Measurements from ENCODE around the gene ADGRD2. TPM values are rescaled to one million over a fixed set of nuclear protein-coding genes. Genes with fewer than 3 reads are reported as not detected.

Gene ADGRD2
- total and polyA plus RNA-seq, 2 of the 13 experiments (the other 11 are each of a cell fraction or from before 2014, with no cell fraction given) = not detected

- no peaks in the 10 kb centered on the region for H4K20me1 ChIP-seq (ENCODE audit: insufficient read depth, low read length)
- DNase-seq (ENCODE audit: low spot score) (no peak), FAIRE-seq (no peak), ATAC-seq (no peak)
- H3K9ac ChIP-seq (ENCODE audit: insufficient read depth, low read depth, low read length) = no peak overlapping the region
- peaks cover 2 to 9% of the 10 kb centered on the region in 2 experiments; a peak in 2 of 5 replicates for H3K27me3 ChIP-seq (ENCODE audit: control insufficient read depth in 1 of 2, insufficient read depth in 2 of 2, low read length in 2 of 2)
- ChIA-PET CTCF (ENCODE audit: low intra/inter-chr PET ratio, low total read pairs) (no interaction called here), POLR2A (no interaction called here)
- WGBS (ENCODE audit: low lambda C conversion rate) = 40% methylated on average over 4 of the region's 4 CpGs
- in situ Hi-C loops (cut with HindIII; ENCODE audit: extremely low pct_ligation_motif_present, low pct_unique_long_range_greater_than_20kb) (no loop called here), intact Hi-C loops (cut with micrococcal nuclease; ENCODE audit: unreplicated experiment) (no loop called here)
- H3K4me2 ChIP-seq (ENCODE audit: low read depth, low read length) = no peak overlapping the region
- peaks cover 49% of the 10 kb centered on the region for H3K4me1 ChIP-seq (ENCODE audit: insufficient read depth, low read length)
- no peak overlapping the region for H3K4me3 ChIP-seq (replicated peaks in 1 of 3; ENCODE audit: insufficient read depth in 1 of 3, low read depth in 2 of 3, low read length in 3 of 3)
- H3K27ac ChIP-seq (ENCODE audit: extremely low read length, insufficient read depth, low read length) = no peak overlapping the region
- no peak overlapping the region for H2AFZ ChIP-seq (ENCODE audit: low read length)
- H3K9me3 ChIP-seq (ENCODE audit: low read length) = no peaks in the 10 kb centered on the region
- no peaks in the 10 kb centered on the region for H3K36me3 ChIP-seq (replicated peaks in 1 of 2; ENCODE audit: control insufficient read depth in 1 of 2, insufficient read depth in 2 of 2, low read length in 2 of 2)
- no TSS peak for BruUV-seq (replicated peaks)
- H3K79me2 ChIP-seq (ENCODE audit: insufficient read depth, low read length) = no peaks in the 10 kb centered on the region
- TF ChIP-seq KDM3A (CRISPR knock-in tag; IDR thresholded peaks at IDR 0.05; ENCODE audit: low read depth) (no peak), CTCF (CRISPR knock-in tag; IDR thresholded peaks at IDR 0.05) (no peak), ZBTB46 (CRISPR knock-in tag; IDR thresholded peaks at IDR 0.05; ENCODE audit: borderline replicate concordance) (no peak), SNAPC4 (CRISPR knock-in tag; IDR thresholded peaks at IDR 0.05) (no peak), HMGXB3 (CRISPR knock-in tag; IDR thresholded peaks at IDR 0.05; ENCODE audit: borderline replicate concordance) (no peak), ZNF710 (CRISPR knock-in tag; IDR thresholded peaks at IDR 0.05; ENCODE audit: borderline replicate concordance) (no peak), PLRG1 (conservative IDR thresholded peaks at IDR 0.05) (no peak), ZMAT5 (CRISPR knock-in tag; IDR thresholded peaks at IDR 0.05; ENCODE audit: borderline replicate concordance, low read depth) (no peak)
Measured at GRCh38 chr9:124429530-124429867, 20.8 kb upstream of the ADGRD2 start.

Measured in HepG2 (cell line).